Measurements from ENCODE around the gene FASN.

GRCh38 chr17:82029391-82029790, 68.6 kb downstream of the FASN start:
- TF ChIP-seq EZH2 (IDR thresholded peaks at IDR 0.05; ENCODE audit: insufficient read depth, poor library complexity, severe bottlenecking), result no peak
- TF ChIP-seq EZH2phosphoT487 (IDR thresholded peaks at IDR 0.05; ENCODE audit: insufficient read depth, low read depth), result no peak

Data from GM23248 (cell line).